Osteocyte (in vitro differentiated cells): ENCODE results near the gene OSMR. TPM values are rescaled to one million over a fixed set of nuclear protein-coding genes. Genes with fewer than 3 reads are reported as not detected.

Source experiments
- DNase-seq: peaks from one replicate; pipeline ENCODE4 v3.0.0; 2021; ENCODE audit warnings: mixed read lengths; ENCODE audit not compliant: unreplicated experiment; ENCODE audit errors: extremely low spot score
- H3K27ac Mint-ChIP-seq: one replicate; pipeline ENCODE4 v1.8.0; 2021; ENCODE audit warnings: mild to moderate bottlenecking, mixed read lengths; ENCODE audit not compliant: unreplicated experiment
- H3K27me3 Mint-ChIP-seq: one replicate; pipeline ENCODE4 v1.8.0; 2021; ENCODE audit warnings: mixed read lengths; ENCODE audit not compliant: unreplicated experiment
- H3K36me3 Mint-ChIP-seq: one replicate; pipeline ENCODE4 v1.8.0; 2021; ENCODE audit warnings: mixed read lengths; ENCODE audit not compliant: unreplicated experiment
- H3K4me1 Mint-ChIP-seq: one replicate; pipeline ENCODE4 v1.8.0; 2021; ENCODE audit warnings: mixed read lengths; ENCODE audit not compliant: unreplicated experiment
- H3K4me3 Mint-ChIP-seq: one replicate; pipeline ENCODE4 v1.8.0; 2021; ENCODE audit warnings: mild to moderate bottlenecking, moderate library complexity, mixed read lengths; ENCODE audit not compliant: unreplicated experiment
- H3K9me3 Mint-ChIP-seq: one replicate; pipeline ENCODE4 v1.8.0; 2021; ENCODE audit warnings: mixed read lengths; ENCODE audit not compliant: unreplicated experiment
- CTCF ChIP-seq: fragments of 200-600 bp; sonication (generic); IDR thresholded peaks from 2 replicates; pipeline ENCODE4 v1.5.0; 2021; ENCODE audit warnings: antibody characterized with exemption, mild to moderate bottlenecking, moderate library complexity
- total RNA-seq: library from RNA; stranded (reverse); gene quantifications from 2 replicates; pipeline ENCODE4 v1.2.1, GENCODE V29; 2021

OSMR gene
- total RNA-seq, 1 donor from 2014 or later, result 33.1 TPM

- TF ChIP-seq CTCF, result no peak
- peak overlapping the region; percentile 41 for H3K27ac Mint-ChIP-seq
- DNase-seq, result no peak
- H3K36me3 Mint-ChIP-seq, result peaks cover 40% of the 10 kb centered on the region
- peaks cover 8% of the 10 kb centered on the region for H3K4me1 Mint-ChIP-seq
- H3K9me3 Mint-ChIP-seq, result no peaks in the 10 kb centered on the region
- no peaks in the 10 kb centered on the region for H3K27me3 Mint-ChIP-seq
- no peak overlapping the region for H3K4me3 Mint-ChIP-seq
Observed at GRCh38 chr5:38871790-38872551, 26.2 kb downstream of the OSMR start.

- Mint-ChIP-seq H3K4me1 (peaks cover 8% of the 10 kb centered on the region), H3K9me3 (no peaks in the 10 kb centered on the region), H3K27ac (no peak overlapping the region), H3K4me3 (no peak overlapping the region), H3K27me3 (no peaks in the 10 kb centered on the region), H3K36me3 (peaks cover 46% of the 10 kb centered on the region)
- TF ChIP-seq CTCF, result no peak
- DNase-seq, result no peak
Observed at GRCh38 chr5:38872826-38873225, 27.0 kb downstream of the OSMR start.

GRCh38 chr5:38874948-38875456 lies 29.2 kb downstream of the OSMR start:
- Mint-ChIP-seq H3K9me3 (no peaks in the 10 kb centered on the region), H3K27me3 (no peaks in the 10 kb centered on the region), H3K4me3 (no peak overlapping the region), H3K36me3 (peaks cover 53% of the 10 kb centered on the region), H3K4me1 (peaks cover 8% of the 10 kb centered on the region), H3K27ac (no peak overlapping the region)
- no peak for DNase-seq
- TF ChIP-seq CTCF, result no peak

- Mint-ChIP-seq H3K27ac (no peak overlapping the region), H3K9me3 (no peaks in the 10 kb centered on the region), H3K27me3 (no peaks in the 10 kb centered on the region), H3K4me3 (no peak overlapping the region), H3K36me3 (peaks cover 70% of the 10 kb centered on the region), H3K4me1 (no peaks in the 10 kb centered on the region)
- no peak for TF ChIP-seq CTCF
- DNase-seq, result no peak
Observed at GRCh38 chr5:38878391-38879077, 32.7 kb downstream of the OSMR start.

- DNase-seq, result no peak
- Mint-ChIP-seq H3K27ac (no peak overlapping the region), H3K4me1 (no peaks in the 10 kb centered on the region), H3K4me3 (no peak overlapping the region), H3K27me3 (no peaks in the 10 kb centered on the region), H3K36me3 (peaks cover 71% of the 10 kb centered on the region), H3K9me3 (no peaks in the 10 kb centered on the region)
- TF ChIP-seq CTCF, result no peak
Observed at GRCh38 chr5:38879078-38879460, 33.3 kb downstream of the OSMR start.
